ENCODE results near the gene BCLAF1. TPM values are rescaled to one million over a fixed set of nuclear protein-coding genes. Genes with fewer than 3 reads are reported as not detected.

Gene BCLAF1
- total and polyA plus RNA-seq, 4 donors, result 23.2 to 326 (median 68.5) TPM

- H3K4me3 ChIP-seq, result no peak overlapping the region
- DNase-seq (no peak), ATAC-seq (ENCODE audit: insufficient read depth, low FRiP score) (no peak)
- H3K36me3 ChIP-seq (ENCODE audit: control insufficient read depth in 4 of 4, insufficient read depth in 4 of 4, low read length in 4 of 4), result no peaks in the 10 kb centered on the region
- no peak for TF ChIP-seq CTCF (IDR thresholded peaks at IDR 0.05; ENCODE audit: control extremely low read depth, extremely low read depth)
- no peak overlapping the region for H3K9ac ChIP-seq (ENCODE audit: insufficient read depth in 1 of 2, low read length in 2 of 2)
- H3K27me3 ChIP-seq (ENCODE audit: control insufficient read depth in 3 of 3, insufficient read depth in 3 of 3, low read length in 2 of 3), result no peaks in the 10 kb centered on the region
- 83 to 89% methylated on average over 11 of the region's 11 CpGs for WGBS, 2 donors
- no peaks in the 10 kb centered on the region for H3K9me3 ChIP-seq (ENCODE audit: control insufficient read depth in 4 of 4, insufficient read depth in 3 of 4, low read length in 3 of 4)
- no peak overlapping the region for H3K27ac ChIP-seq (ENCODE audit: low read depth in 1 of 2, low read length in 1 of 2)
- peaks cover 0 to 26% (median 0%) of the 10 kb centered on the region in 5 donors for H3K4me1 ChIP-seq (ENCODE audit: control insufficient read depth in 5 of 5, insufficient read depth in 5 of 5, low read length in 5 of 5)
These were observed 44.3 kb upstream of the BCLAF1 start for GRCh38 chr6:136333824-136334464.

- Histone ChIP-seq H3K27ac (ENCODE audit: low read depth in 1 of 2, low read length in 1 of 2) (no peak overlapping the region), H3K9ac (ENCODE audit: insufficient read depth in 1 of 2, low read length in 2 of 2) (no peak overlapping the region), H3K4me3 (no peak overlapping the region), H3K27me3 (ENCODE audit: control insufficient read depth in 3 of 3, insufficient read depth in 3 of 3, low read length in 2 of 3) (no peaks in the 10 kb centered on the region), H3K4me1 (ENCODE audit: control insufficient read depth in 5 of 5, insufficient read depth in 5 of 5, low read length in 5 of 5) (peaks cover 0 to 11% (median 0%) of the 10 kb centered on the region in 5 donors), H3K9me3 (ENCODE audit: control insufficient read depth in 4 of 4, insufficient read depth in 3 of 4, low read length in 3 of 4) (no peaks in the 10 kb centered on the region), H3K36me3 (ENCODE audit: control insufficient read depth in 4 of 4, insufficient read depth in 4 of 4, low read length in 4 of 4) (no peaks in the 10 kb centered on the region)
- WGBS, 2 donors, result 91% methylated on average over 1 of the region's 1 CpG
- no peak for TF ChIP-seq CTCF (IDR thresholded peaks at IDR 0.05; ENCODE audit: control extremely low read depth, extremely low read depth)
- DNase-seq, result no peak
- no peak for ATAC-seq (ENCODE audit: insufficient read depth, low FRiP score)
These were observed 41.8 kb upstream of the BCLAF1 start for GRCh38 chr6:136331461-136331860.

GRCh38 chr6:136330634-136331033, 41.0 kb upstream of the BCLAF1 start:
- no peak for TF ChIP-seq CTCF (IDR thresholded peaks at IDR 0.05; ENCODE audit: control extremely low read depth, extremely low read depth)
- H3K4me3 ChIP-seq, result no peak overlapping the region
- H3K36me3 ChIP-seq (ENCODE audit: control insufficient read depth in 4 of 4, insufficient read depth in 4 of 4, low read length in 4 of 4), result no peaks in the 10 kb centered on the region
- H3K9ac ChIP-seq (ENCODE audit: insufficient read depth in 1 of 2, low read length in 2 of 2), result no peak overlapping the region
- DNase-seq, result no peak
- H3K4me1 ChIP-seq (ENCODE audit: control insufficient read depth in 5 of 5, insufficient read depth in 5 of 5, low read length in 5 of 5), result peaks cover 0 to 8% (median 0%) of the 10 kb centered on the region in 5 donors
- H3K27me3 ChIP-seq (ENCODE audit: control insufficient read depth in 3 of 3, insufficient read depth in 3 of 3, low read length in 2 of 3), result no peaks in the 10 kb centered on the region
- no peaks in the 10 kb centered on the region for H3K9me3 ChIP-seq (ENCODE audit: control insufficient read depth in 4 of 4, insufficient read depth in 3 of 4, low read length in 3 of 4)
- no peak overlapping the region for H3K27ac ChIP-seq (ENCODE audit: low read depth in 1 of 2, low read length in 1 of 2)
- 95% methylated on average over 8 of the region's 8 CpGs for WGBS, 2 donors
- ATAC-seq (ENCODE audit: insufficient read depth, low FRiP score), result no peak

Measured in lung (tissue), 12 donors.